AG04450 (cell line): ENCODE results near the gene PPA1. TPM values are rescaled to one million over a fixed set of nuclear protein-coding genes. Genes with fewer than 3 reads are reported as not detected.

Source experiments
- CTCF ChIA-PET: fragments of 300-600, 350-600 bp; formaldehyde crosslinking; extraction: SDS; loops from one replicate; lab custom pipeline; 2022; ENCODE audit warnings: antibody characterized with exemption, inconsistent platforms; lab: Charles Lee
- POLR2A ChIA-PET: fragments of 350-600 bp; formaldehyde crosslinking; extraction: SDS; loops from one replicate; lab custom pipeline; 2021; ENCODE audit warnings: antibody characterized with exemption, inconsistent platforms; lab: Yijun Ruan, JAX
- DNase-seq: peaks from one replicate; pipeline ENCODE4 v3.0.0-alpha.2; 2011; ENCODE audit warnings: low read depth, low spot score
- H3K27ac ChIP-seq: one replicate; pipeline ENCODE4 v1.5.1; 2012; ENCODE audit warnings: low read depth, low read length, control low read depth
- H3K27me3 ChIP-seq: one replicate; pipeline ENCODE4 v1.6.0; 2012; ENCODE audit warnings: low read length; ENCODE audit not compliant: control insufficient read depth, insufficient read depth
- H3K4me3 ChIP-seq: 2 replicates; pipeline ENCODE4 v1.5.1; 2011; ENCODE audit warnings: mild to moderate bottlenecking, low read depth, low read length, control low read depth
- H3K9me3 ChIP-seq: 2 replicates; pipeline ENCODE4 v1.5.1; 2012; ENCODE audit warnings: low read length; ENCODE audit not compliant: control insufficient read depth, insufficient read depth
- CTCF ChIP-seq: IDR thresholded peaks from 2 replicates; pipeline ENCODE4 v1.5.1; 2011; ENCODE audit warnings: low read depth, low read length, control low read depth, inconsistent platforms
- polyA plus RNA-seq: library from polyadenylated mRNA; depleted of rRNA; stranded (reverse); fragments of >200 nt; gene quantifications from 2 replicates; pipeline ENCODE4 v1.2.3, GENCODE V29; 2011

PPA1 gene
- polyA plus RNA-seq, 1 experiment: 227 TPM

GRCh38 chr10:70234668-70235447 is 1.6 kb upstream of the PPA1 start:
- POLR2A ChIA-PET: no interaction called here
- H3K27ac ChIP-seq: no peak overlapping the region
- no peak for TF ChIP-seq CTCF

GRCh38 chr10:70233939-70234300 is 691 bp upstream of the PPA1 start:
- Histone ChIP-seq H3K27me3 (no peaks in the 10 kb centered on the region), H3K4me3 (peak overlapping the region; percentile 67), H3K27ac (no peak overlapping the region), H3K9me3 (peaks cover 5% of the 10 kb centered on the region)
- no peak for TF ChIP-seq CTCF
- ChIA-PET POLR2A (interaction anchor here (0.6 to 2.0 kb wide), 5 partner anchors 32 to 227 kb away, joined by 3 to 15 read pairs (median 3); no protein-coding TSS in a partner anchor), CTCF (interaction anchor here (0.6 to 1.1 kb wide), 3 partner anchors 16 to 130 kb away, joined by 4 to 8 read pairs (median 4); no protein-coding TSS in a partner anchor)
- DNase-seq: no peak

More at GRCh38 chr10:70234668-70235447, 1.6 kb upstream of the PPA1 start:
- peak; percentile 30 for DNase-seq
- peaks cover 14% of the 10 kb centered on the region for H3K9me3 ChIP-seq
- H3K4me3 ChIP-seq: no peak overlapping the region
- H3K27me3 ChIP-seq: no peaks in the 10 kb centered on the region
- CTCF ChIA-PET: interaction anchor here (0.7 kb wide), 1 partner anchor 17 kb away, joined by 8 read pairs; no protein-coding TSS in a partner anchor

GRCh38 chr10:70232859-70233108 is 445 bp downstream of the PPA1 start:
- DNase-seq: no peak
- H3K27me3 ChIP-seq: no peaks in the 10 kb centered on the region
- no peaks in the 10 kb centered on the region; the same call in 1 of the 2 replicates for H3K9me3 ChIP-seq
- peak overlapping the region; percentile 81 for H3K4me3 ChIP-seq
- no peak for TF ChIP-seq CTCF
- ChIA-PET POLR2A (interaction anchor here (0.9 to 2.0 kb wide), 3 partner anchors 35 to 146 kb away, joined by 3 to 15 read pairs (median 3); no protein-coding TSS in a partner anchor), CTCF (interaction anchor here (1.4 to 3.2 kb wide), 6 partner anchors 9 to 132 kb away, joined by 4 to 29 read pairs (median 5); partner anchors contain the start of gene TYSND1)
- no peak overlapping the region for H3K27ac ChIP-seq

- Histone ChIP-seq H3K27me3 (no peaks in the 10 kb centered on the region), H3K4me3 (peak overlapping the region; percentile 81), H3K27ac (no peak overlapping the region), H3K9me3 (no peaks in the 10 kb centered on the region; the same call in 1 of the 2 replicates)
- TF ChIP-seq CTCF: no peak
- no peak for DNase-seq
- ChIA-PET CTCF (interaction anchor here (0.5 to 3.2 kb wide), 9 partner anchors 9 to 135 kb away, joined by 3 to 29 read pairs (median 5); partner anchors contain the start of gene TYSND1), POLR2A (interaction anchor here (0.7 to 2.0 kb wide), 4 partner anchors 35 to 146 kb away, joined by 3 to 15 read pairs (median 3); no protein-coding TSS in a partner anchor)
These were observed 922 bp downstream of the PPA1 start for GRCh38 chr10:70232155-70232858.
